SK-N-SH treated with all-trans-retinoic acid at 6 μM for 48 hours (cell line): ENCODE data around the gene ARID1B.

ENCODE experiments used
- ATAC-seq: fragments of 200-7000 bp; cut with Tn5 transposase; 3 replicates; pipeline ENCODE4 v1.9.1; 2020; ENCODE audit warnings: mild to moderate bottlenecking, moderate library complexity
- ARNTL ChIP-seq: fragments of 450-650 bp; formaldehyde crosslinking; IDR thresholded peaks from 2 replicates; pipeline ENCODE4 v1.5.0; 2020; ENCODE audit warnings: low read depth, mild to moderate bottlenecking, moderate library complexity, borderline replicate concordance
- CSDC2 ChIP-seq: fragments of 250-450 bp; sonication (Bioruptor Pico); IDR thresholded peaks from 2 replicates; pipeline ENCODE4 v1.5.0; 2020; ENCODE audit warnings: mild to moderate bottlenecking, moderate library complexity
- ESRRG ChIP-seq: fragments of 250-450 bp; sonication (Bioruptor Pico); IDR thresholded peaks from 2 replicates; pipeline ENCODE4 v1.6.1; 2021; ENCODE audit warnings: mild to moderate bottlenecking
- GLIS3 ChIP-seq: fragments of 250-450 bp; sonication (Bioruptor Pico); IDR thresholded peaks from 2 replicates; pipeline ENCODE4 v1.5.0; 2020; ENCODE audit warnings: mild to moderate bottlenecking, moderate library complexity
- ISL1 ChIP-seq: fragments of 250-450 bp; sonication (Bioruptor Pico); IDR thresholded peaks from 2 replicates; pipeline ENCODE4 v2.1.2; 2022; ENCODE audit warnings: mild to moderate bottlenecking, moderate library complexity
- OSR1 ChIP-seq: fragments of 250-450 bp; sonication (Bioruptor Pico); IDR thresholded peaks from 2 replicates; pipeline ENCODE4 v1.8.0; 2022; ENCODE audit warnings: moderate library complexity, mild to moderate bottlenecking, inconsistent platforms
- PPARA ChIP-seq: fragments of 250-450 bp; sonication (Bioruptor Pico); IDR thresholded peaks from 2 replicates; pipeline ENCODE4 v1.5.0; 2020; ENCODE audit warnings: mild to moderate bottlenecking, borderline replicate concordance
- RARB ChIP-seq: fragments of 250-450 bp; sonication (Bioruptor Pico); IDR thresholded peaks from 2 replicates; pipeline ENCODE4 v1.8.0; 2021; ENCODE audit warnings: mild to moderate bottlenecking, moderate library complexity
- SNAI2 ChIP-seq: fragments of 250-450 bp; sonication (Bioruptor Pico); IDR thresholded peaks from 2 replicates; pipeline ENCODE4 v1.5.0; 2020; ENCODE audit warnings: mild to moderate bottlenecking, moderate library complexity
- TCF4 ChIP-seq: fragments of 250-450 bp; sonication (Bioruptor Pico); IDR thresholded peaks from 2 replicates; pipeline ENCODE4 v1.8.0; 2021; ENCODE audit warnings: mild to moderate bottlenecking, moderate library complexity, borderline replicate concordance
- TOX ChIP-seq: fragments of 250-450 bp; sonication (Bioruptor Pico); IDR thresholded peaks from 2 replicates; pipeline ENCODE4 v1.8.0; 2021; ENCODE audit warnings: mild to moderate bottlenecking, moderate library complexity, borderline replicate concordance
- TSHZ2 ChIP-seq: fragments of 250-450 bp; sonication (Bioruptor Pico); IDR thresholded peaks from 2 replicates; pipeline ENCODE4 v1.5.0; 2020; ENCODE audit warnings: mild to moderate bottlenecking, moderate library complexity
- ZC3H10 ChIP-seq: fragments of 250-450 bp; sonication (Bioruptor Pico); IDR thresholded peaks from 2 replicates; pipeline ENCODE4 v1.5.1; 2021; ENCODE audit warnings: mild to moderate bottlenecking, moderate library complexity
- ZFP3 ChIP-seq: fragments of 250-450 bp; sonication (Bioruptor Pico); IDR thresholded peaks from 2 replicates; pipeline ENCODE4 v1.5.0; 2020; ENCODE audit warnings: mild to moderate bottlenecking, moderate library complexity
- ZNF565 ChIP-seq: fragments of 450-650 bp; formaldehyde crosslinking; conservative IDR thresholded peaks from 2 replicates; pipeline ENCODE4 v1.5.0; 2020; ENCODE audit warnings: low read depth, mild to moderate bottlenecking, moderate library complexity
- ZNF70 ChIP-seq: fragments of 450-650 bp; formaldehyde crosslinking; IDR thresholded peaks from 2 replicates; pipeline ENCODE4 v1.5.0; 2020; ENCODE audit warnings: mild to moderate bottlenecking, moderate library complexity
- ZNF8 ChIP-seq: fragments of 450-650 bp; formaldehyde crosslinking; IDR thresholded peaks from 2 replicates; pipeline ENCODE4 v1.5.0; 2020; ENCODE audit warnings: mild to moderate bottlenecking, moderate library complexity
- TF ChIP-seq, protein P1 (sequence below): fragments of 250-450 bp; sonication (Bioruptor Pico); IDR thresholded peaks from 2 replicates; pipeline ENCODE4 v1.5.1; 2020; ENCODE audit warnings: low read depth, mild to moderate bottlenecking, moderate library complexity
- TF ChIP-seq, protein P2 (sequence below): fragments of 250-450 bp; sonication (Bioruptor Pico); IDR thresholded peaks from 2 replicates; pipeline ENCODE4 v1.5.1; 2021; ENCODE audit warnings: mild to moderate bottlenecking, moderate library complexity

Gene ARID1B

GRCh38 chr6:157198425-157199279 is 421.5 kb downstream of the ARID1B start (continued):
- TF ChIP-seq, protein P1, sequence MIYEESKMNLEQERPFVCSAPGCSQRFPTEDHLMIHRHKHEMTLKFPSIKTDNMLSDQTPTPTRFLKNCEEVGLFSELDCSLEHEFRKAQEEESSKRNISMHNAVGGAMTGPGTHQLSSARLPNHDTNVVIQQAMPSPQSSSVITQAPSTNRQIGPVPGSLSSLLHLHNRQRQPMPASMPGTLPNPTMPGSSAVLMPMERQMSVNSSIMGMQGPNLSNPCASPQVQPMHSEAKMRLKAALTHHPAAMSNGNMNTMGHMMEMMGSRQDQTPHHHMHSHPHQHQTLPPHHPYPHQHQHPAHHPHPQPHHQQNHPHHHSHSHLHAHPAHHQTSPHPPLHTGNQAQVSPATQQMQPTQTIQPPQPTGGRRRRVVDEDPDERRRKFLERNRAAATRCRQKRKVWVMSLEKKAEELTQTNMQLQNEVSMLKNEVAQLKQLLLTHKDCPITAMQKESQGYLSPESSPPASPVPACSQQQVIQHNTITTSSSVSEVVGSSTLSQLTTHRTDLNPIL (CRISPR knock-in tag): no peak
- TF ChIP-seq ZNF565 (CRISPR knock-in tag) (no peak), ESRRG (no peak), ARNTL (CRISPR knock-in tag) (no peak), CSDC2 (CRISPR knock-in tag) (no peak)

DNA sequence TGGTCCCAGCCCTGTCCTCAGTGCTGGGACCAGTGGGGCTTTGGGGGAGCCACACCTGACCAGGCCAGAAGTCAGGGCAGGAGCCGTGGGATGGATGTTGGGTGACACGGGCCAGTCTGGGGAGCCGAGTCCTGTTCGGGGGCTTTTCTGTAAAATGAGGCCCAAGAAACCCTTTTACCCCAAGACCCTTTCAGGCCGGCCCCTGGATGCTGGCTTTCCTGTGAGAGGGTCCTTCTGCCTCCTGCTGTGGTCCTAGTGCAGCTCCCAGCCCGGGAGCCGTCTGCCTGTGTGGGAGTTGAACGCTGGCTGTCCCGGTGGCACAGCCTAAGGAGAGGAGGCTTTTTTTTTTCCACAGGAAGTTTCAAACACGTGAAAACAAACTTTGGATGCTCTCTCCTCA is 422.9 kb downstream of the ARID1B start:
- ATAC-seq: no peak
- TF ChIP-seq TOX (CRISPR knock-in tag): no peak
- TF ChIP-seq TSHZ2 (CRISPR knock-in tag): no peak
- no peak for TF ChIP-seq RARB (CRISPR knock-in tag)
- TF ChIP-seq ARNTL (CRISPR knock-in tag): no peak

- TF ChIP-seq ZNF8 (CRISPR knock-in tag) (no peak), SNAI2 (no peak), PPARA (CRISPR knock-in tag) (no peak), ZNF70 (CRISPR knock-in tag) (no peak), ZC3H10 (no peak), TSHZ2 (CRISPR knock-in tag) (no peak), ARNTL (CRISPR knock-in tag) (no peak), TOX (CRISPR knock-in tag) (no peak), ZFP3 (CRISPR knock-in tag) (no peak), TCF4 (CRISPR knock-in tag) (no peak), RARB (CRISPR knock-in tag) (no peak)
- no peak for ATAC-seq
These were observed 423.4 kb downstream of the ARID1B start for GRCh38 chr6:157200611-157201010.

- ATAC-seq: no peak
- TF ChIP-seq OSR1 (no peak), GLIS3 (CRISPR knock-in tag) (no peak), ISL1 (CRISPR knock-in tag) (no peak), ZNF8 (CRISPR knock-in tag) (no peak), TOX (CRISPR knock-in tag) (no peak)
- TF ChIP-seq, protein P2, sequence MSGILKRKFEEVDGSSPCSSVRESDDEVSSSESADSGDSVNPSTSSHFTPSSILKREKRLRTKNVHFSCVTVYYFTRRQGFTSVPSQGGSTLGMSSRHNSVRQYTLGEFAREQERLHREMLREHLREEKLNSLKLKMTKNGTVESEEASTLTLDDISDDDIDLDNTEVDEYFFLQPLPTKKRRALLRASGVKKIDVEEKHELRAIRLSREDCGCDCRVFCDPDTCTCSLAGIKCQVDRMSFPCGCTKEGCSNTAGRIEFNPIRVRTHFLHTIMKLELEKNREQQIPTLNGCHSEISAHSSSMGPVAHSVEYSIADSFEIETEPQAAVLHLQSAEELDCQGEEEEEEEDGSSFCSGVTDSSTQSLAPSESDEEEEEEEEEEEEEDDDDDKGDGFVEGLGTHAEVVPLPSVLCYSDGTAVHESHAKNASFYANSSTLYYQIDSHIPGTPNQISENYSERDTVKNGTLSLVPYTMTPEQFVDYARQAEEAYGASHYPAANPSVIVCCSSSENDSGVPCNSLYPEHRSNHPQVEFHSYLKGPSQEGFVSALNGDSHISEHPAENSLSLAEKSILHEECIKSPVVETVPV (CRISPR knock-in tag): no peak
- TF ChIP-seq, protein P1 (CRISPR knock-in tag): no peak
- TF ChIP-seq, all 23 proteins: peak for 0
These were observed 423.9 kb downstream of the ARID1B start for GRCh38 chr6:157201083-157201482.
